ENCODE data around the gene ITIH4.

Gene ITIH4

DNA sequence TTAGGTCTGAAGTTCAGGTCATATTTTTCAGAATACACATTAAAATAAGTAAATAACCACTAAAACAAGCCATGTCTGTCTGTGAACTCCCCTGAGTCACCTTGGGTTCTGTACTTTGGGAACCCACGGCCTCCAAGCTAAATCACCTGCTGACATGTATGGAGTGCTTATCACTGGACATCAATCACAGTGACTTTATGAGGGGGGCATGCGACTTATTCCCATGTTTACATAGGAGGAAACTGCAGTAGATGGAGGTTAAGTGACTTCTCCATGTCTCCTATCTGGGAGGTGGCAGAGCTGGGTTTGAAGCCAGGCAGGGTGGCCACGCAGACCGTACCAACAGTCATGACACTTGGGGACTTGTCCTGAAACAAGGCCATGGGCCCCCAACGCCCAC, 8.1 kb downstream of the ITIH4 start:
- DNase-seq (ENCODE audit: low spot score) = no peak
- no peak overlapping the region for H3K4me2 ChIP-seq (ENCODE audit: insufficient read depth, low read length, poor library complexity, severe bottlenecking)
- H3K9ac ChIP-seq (ENCODE audit: low read depth, low read length, poor library complexity) = no peak overlapping the region
- no peak overlapping the region for H3K14ac ChIP-seq (ENCODE audit: low read length)
- H3K27ac ChIP-seq (replicated peaks; ENCODE audit: low read length) = no peak overlapping the region
- no peak overlapping the region for H2BK15ac ChIP-seq (ENCODE audit: low read length)
- H2AK5ac ChIP-seq (ENCODE audit: low read depth, low read length) = no peak overlapping the region
- no CpG with 5 or more reads among the region's 5 CpGs for WGBS, 2 donors (ENCODE audit: extremely low coverage in 2 of 2, insufficient read length in 2 of 2, insufficient replicate concordance in 1 of 2)
- peaks cover 0 to 10% of the 10 kb centered on the region in 2 donors for H3K4me1 ChIP-seq (ENCODE audit: control insufficient read depth in 2 of 2, insufficient read depth in 1 of 2, low read depth in 1 of 2, low read length in 2 of 2)
- no peaks in the 10 kb centered on the region for H3K27me3 ChIP-seq (ENCODE audit: control insufficient read depth in 3 of 3, insufficient read depth in 3 of 3, low read depth in 1 of 3, low read length in 3 of 3)
- H3K4ac ChIP-seq (ENCODE audit: low read length) = no peak overlapping the region
- H2BK12ac ChIP-seq (ENCODE audit: low read length) = no peak overlapping the region
- no peaks in the 10 kb centered on the region for H3K79me1 ChIP-seq (ENCODE audit: low read depth, low read length)
- H3K36me3 ChIP-seq (replicated peaks in 1 of 2; ENCODE audit: control insufficient read depth in 2 of 2, insufficient read depth in 2 of 2, low read length in 2 of 2) = no peaks in the 10 kb centered on the region
- no peak overlapping the region for H2AFZ ChIP-seq (ENCODE audit: low read length)
- H3K4me3 ChIP-seq (ENCODE audit: low read length in 2 of 2) = no peak overlapping the region
- no peak overlapping the region for H3K23ac ChIP-seq (ENCODE audit: low read depth, low read length, poor library complexity)
- no peak overlapping the region for H4K8ac ChIP-seq (ENCODE audit: low read depth, low read length)
- H4K91ac ChIP-seq (ENCODE audit: low read depth, low read length, poor library complexity) = no peak overlapping the region
- H3K18ac ChIP-seq (ENCODE audit: low read length) = no peak overlapping the region
- no peak overlapping the region for H2BK120ac ChIP-seq (ENCODE audit: low read depth, low read length)
- H3K9me3 ChIP-seq (replicated peaks in 1 of 2; ENCODE audit: control insufficient read depth in 2 of 2, insufficient read depth in 1 of 2, low read depth in 1 of 2, low read length in 2 of 2) = no peaks in the 10 kb centered on the region
- H2BK5ac ChIP-seq (ENCODE audit: low read length) = no peak overlapping the region

DNA sequence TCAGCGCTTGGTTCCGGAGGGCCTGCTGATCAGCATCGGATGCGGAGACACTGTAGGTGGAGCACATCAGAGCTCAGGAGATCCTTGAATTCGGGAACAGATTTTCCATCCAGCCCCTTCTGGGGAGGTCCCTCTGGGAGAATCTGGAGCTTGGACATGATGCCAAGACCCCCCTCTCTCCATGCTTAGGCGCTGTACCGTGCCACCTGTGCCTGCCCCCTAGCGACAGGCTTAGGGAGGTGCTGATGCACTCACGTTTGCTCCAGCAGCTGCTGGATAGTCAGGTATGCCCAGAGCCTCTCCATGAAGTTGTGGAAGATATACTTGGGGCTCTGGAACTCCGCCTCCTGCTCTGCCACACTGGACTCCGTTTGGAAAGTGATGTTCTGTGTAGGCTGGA, 9.7 kb downstream of the ITIH4 start:
- no peaks in the 10 kb centered on the region for H3K36me3 ChIP-seq (replicated peaks in 1 of 2; ENCODE audit: control insufficient read depth in 2 of 2, insufficient read depth in 2 of 2, low read length in 2 of 2)
- no peak overlapping the region for H3K4ac ChIP-seq (ENCODE audit: low read length)
- no peak overlapping the region for H2BK15ac ChIP-seq (ENCODE audit: low read length)
- H4K8ac ChIP-seq (ENCODE audit: low read depth, low read length) = no peak overlapping the region
- peaks cover 4 to 10% of the 10 kb centered on the region in 2 donors for H3K4me1 ChIP-seq (ENCODE audit: control insufficient read depth in 2 of 2, insufficient read depth in 1 of 2, low read depth in 1 of 2, low read length in 2 of 2)
- no peak overlapping the region for H3K9ac ChIP-seq (ENCODE audit: low read depth, low read length, poor library complexity)
- H3K18ac ChIP-seq (ENCODE audit: low read length) = no peak overlapping the region
- H3K14ac ChIP-seq (ENCODE audit: low read length) = no peak overlapping the region
- no peak overlapping the region for H3K27ac ChIP-seq (replicated peaks; ENCODE audit: low read length)
- no peak overlapping the region for H3K4me3 ChIP-seq (ENCODE audit: low read length in 2 of 2)
- H3K27me3 ChIP-seq (ENCODE audit: control insufficient read depth in 3 of 3, insufficient read depth in 3 of 3, low read depth in 1 of 3, low read length in 3 of 3) = no peaks in the 10 kb centered on the region
- H2BK5ac ChIP-seq (ENCODE audit: low read length) = no peak overlapping the region
- no peak overlapping the region for H3K23ac ChIP-seq (ENCODE audit: low read depth, low read length, poor library complexity)
- no peak overlapping the region for H3K4me2 ChIP-seq (ENCODE audit: insufficient read depth, low read length, poor library complexity, severe bottlenecking)
- no peak overlapping the region for H2BK12ac ChIP-seq (ENCODE audit: low read length)
- H3K79me1 ChIP-seq (ENCODE audit: low read depth, low read length) = no peaks in the 10 kb centered on the region
- peak overlapping the region; percentile 53 for H2AK5ac ChIP-seq (ENCODE audit: low read depth, low read length)
- WGBS, 2 donors (ENCODE audit: extremely low coverage in 2 of 2, insufficient read length in 2 of 2, insufficient replicate concordance in 1 of 2) = no CpG with 5 or more reads among the region's 11 CpGs
- H2AFZ ChIP-seq (ENCODE audit: low read length) = no peak overlapping the region
- DNase-seq (ENCODE audit: low spot score) = peak; percentile 24
- H2BK120ac ChIP-seq (ENCODE audit: low read depth, low read length) = no peak overlapping the region
- no peaks in the 10 kb centered on the region for H3K9me3 ChIP-seq (replicated peaks in 1 of 2; ENCODE audit: control insufficient read depth in 2 of 2, insufficient read depth in 1 of 2, low read depth in 1 of 2, low read length in 2 of 2)
- H4K91ac ChIP-seq (ENCODE audit: low read depth, low read length, poor library complexity) = no peak overlapping the region

DNA sequence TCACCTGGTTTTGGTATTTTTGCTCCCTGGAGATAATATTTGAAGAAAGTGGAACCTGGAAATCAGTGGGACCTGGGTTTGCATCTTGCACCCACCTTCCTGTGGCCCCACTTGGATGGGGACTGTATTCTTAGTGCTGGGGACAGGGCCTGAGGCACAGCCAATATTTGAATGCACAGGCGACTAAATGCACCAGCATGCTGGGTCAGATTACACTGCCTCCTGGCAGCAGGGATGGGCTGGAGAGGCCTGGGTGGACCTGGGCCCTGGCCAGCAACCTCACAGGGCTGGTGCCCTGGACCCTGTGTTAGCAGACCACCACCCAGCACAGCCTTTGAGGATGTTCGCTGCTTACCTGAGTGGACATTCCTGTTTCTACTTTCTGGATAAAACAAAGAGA, 10.5 kb downstream of the ITIH4 start:
- Histone ChIP-seq H3K27me3 (ENCODE audit: control insufficient read depth in 3 of 3, insufficient read depth in 3 of 3, low read depth in 1 of 3, low read length in 3 of 3) (no peaks in the 10 kb centered on the region), H3K4ac (ENCODE audit: low read length) (no peak overlapping the region), H3K9me3 (replicated peaks in 1 of 2; ENCODE audit: control insufficient read depth in 2 of 2, insufficient read depth in 1 of 2, low read depth in 1 of 2, low read length in 2 of 2) (no peaks in the 10 kb centered on the region), H2BK12ac (ENCODE audit: low read length) (no peak overlapping the region), H2BK5ac (ENCODE audit: low read length) (no peak overlapping the region), H3K18ac (ENCODE audit: low read length) (no peak overlapping the region), H3K9ac (ENCODE audit: low read depth, low read length, poor library complexity) (no peak overlapping the region), H3K14ac (ENCODE audit: low read length) (no peak overlapping the region), H2BK120ac (ENCODE audit: low read depth, low read length) (no peak overlapping the region), H3K27ac (replicated peaks; ENCODE audit: low read length) (no peak overlapping the region), H2AFZ (ENCODE audit: low read length) (no peak overlapping the region), H2BK15ac (ENCODE audit: low read length) (no peak overlapping the region), H4K8ac (ENCODE audit: low read depth, low read length) (no peak overlapping the region), H3K4me2 (ENCODE audit: insufficient read depth, low read length, poor library complexity, severe bottlenecking) (no peak overlapping the region), H3K4me3 (ENCODE audit: low read length in 2 of 2) (no peak overlapping the region), H3K79me1 (ENCODE audit: low read depth, low read length) (no peaks in the 10 kb centered on the region), H3K36me3 (replicated peaks in 1 of 2; ENCODE audit: control insufficient read depth in 2 of 2, insufficient read depth in 2 of 2, low read length in 2 of 2) (no peaks in the 10 kb centered on the region), H3K23ac (ENCODE audit: low read depth, low read length, poor library complexity) (no peak overlapping the region), H2AK5ac (ENCODE audit: low read depth, low read length) (no peak overlapping the region), H3K4me1 (ENCODE audit: control insufficient read depth in 2 of 2, insufficient read depth in 1 of 2, low read depth in 1 of 2, low read length in 2 of 2) (peaks cover 4 to 10% of the 10 kb centered on the region in 2 donors), H4K91ac (ENCODE audit: low read depth, low read length, poor library complexity) (no peak overlapping the region)
- WGBS, 2 donors (ENCODE audit: extremely low coverage in 2 of 2, insufficient read length in 2 of 2, insufficient replicate concordance in 1 of 2) = no CpG with 5 or more reads among the region's 2 CpGs
- no peak for DNase-seq (ENCODE audit: low spot score)

DNA sequence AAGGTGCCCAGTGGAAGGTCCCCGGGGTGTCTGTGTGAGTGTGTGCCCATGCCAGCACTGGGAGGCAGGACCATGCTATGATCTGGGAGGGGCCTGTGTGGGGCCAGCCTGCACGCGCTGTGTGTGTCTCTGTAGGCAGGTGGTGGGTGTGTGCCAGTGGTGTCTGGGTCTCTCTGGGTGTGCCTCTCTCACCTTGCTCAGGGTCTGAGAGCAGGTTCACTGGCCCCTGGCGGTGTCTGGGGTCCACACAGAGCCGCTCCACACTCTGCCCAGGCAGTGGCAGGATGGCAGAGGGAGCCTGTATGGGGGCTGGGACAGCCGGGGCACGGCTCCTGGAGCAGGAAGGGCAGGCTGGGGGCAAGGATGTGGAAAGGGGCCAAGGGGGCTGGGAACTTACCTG, 12.6 kb downstream of the ITIH4 start:
- H3K27ac ChIP-seq (replicated peaks; ENCODE audit: low read length) = no peak overlapping the region
- no peak overlapping the region for H4K8ac ChIP-seq (ENCODE audit: low read depth, low read length)
- peak overlapping the region; percentile 32 for H2BK5ac ChIP-seq (ENCODE audit: low read length)
- H3K14ac ChIP-seq (ENCODE audit: low read length) = peak overlapping the region; percentile 6
- no peak overlapping the region for H2AFZ ChIP-seq (ENCODE audit: low read length)
- H3K4me3 ChIP-seq (ENCODE audit: low read length in 2 of 2) = no peak overlapping the region
- H2BK12ac ChIP-seq (ENCODE audit: low read length) = peak overlapping the region; percentile 46
- H3K23ac ChIP-seq (ENCODE audit: low read depth, low read length, poor library complexity) = peak overlapping the region; percentile 91
- WGBS, 2 donors (ENCODE audit: extremely low coverage in 2 of 2, insufficient read length in 2 of 2, insufficient replicate concordance in 1 of 2) = no CpG with 5 or more reads among the region's 7 CpGs
- H2AK5ac ChIP-seq (ENCODE audit: low read depth, low read length) = no peak overlapping the region
- no peaks in the 10 kb centered on the region for H3K9me3 ChIP-seq (replicated peaks in 1 of 2; ENCODE audit: control insufficient read depth in 2 of 2, insufficient read depth in 1 of 2, low read depth in 1 of 2, low read length in 2 of 2)
- peak overlapping the region; percentile 59 for H3K18ac ChIP-seq (ENCODE audit: low read length)
- H3K9ac ChIP-seq (ENCODE audit: low read depth, low read length, poor library complexity) = peak overlapping the region; percentile 30
- H3K36me3 ChIP-seq (replicated peaks in 1 of 2; ENCODE audit: control insufficient read depth in 2 of 2, insufficient read depth in 2 of 2, low read length in 2 of 2) = no peaks in the 10 kb centered on the region
- H4K91ac ChIP-seq (ENCODE audit: low read depth, low read length, poor library complexity) = no peak overlapping the region
- H2BK120ac ChIP-seq (ENCODE audit: low read depth, low read length) = no peak overlapping the region
- no peak for DNase-seq (ENCODE audit: low spot score)
- peak overlapping the region; percentile 51 for H2BK15ac ChIP-seq (ENCODE audit: low read length)
- no peak overlapping the region for H3K4ac ChIP-seq (ENCODE audit: low read length)
- no peak overlapping the region for H3K4me2 ChIP-seq (ENCODE audit: insufficient read depth, low read length, poor library complexity, severe bottlenecking)
- no peaks in the 10 kb centered on the region for H3K27me3 ChIP-seq (ENCODE audit: control insufficient read depth in 3 of 3, insufficient read depth in 3 of 3, low read depth in 1 of 3, low read length in 3 of 3)
- H3K4me1 ChIP-seq (ENCODE audit: control insufficient read depth in 2 of 2, insufficient read depth in 1 of 2, low read depth in 1 of 2, low read length in 2 of 2) = peaks cover 4 to 10% of the 10 kb centered on the region in 2 donors
- H3K79me1 ChIP-seq (ENCODE audit: low read depth, low read length) = no peaks in the 10 kb centered on the region

Data from neuronal stem cell (in vitro differentiated cells).